Endothelial cell of umbilical vein (primary cell): Measurements from ENCODE around the gene PRKCD. TPM values are rescaled to one million over a fixed set of nuclear protein-coding genes. Genes with fewer than 3 reads are reported as not detected.

Experiments used
- BruUV-seq: library from RNA; stranded (reverse); fragments of 400-500 nt; replicated peaks from 2 replicates; lab custom pipeline; 2021; lab: Mats Ljungman, UMichigan
- CTCF ChIA-PET: fragments of 300-600, 350-600 bp; sonication (Branson Sonifier 250); formaldehyde crosslinking; loops from one replicate; lab custom pipeline; 2021; ENCODE audit warnings: antibody characterized with exemption, inconsistent platforms; lab: Charles Lee
- POLR2A ChIA-PET: fragments of 300-600, 350-600 bp; sonication (Branson Sonifier 250); formaldehyde crosslinking; loops from one replicate; lab custom pipeline; 2021; ENCODE audit warnings: antibody characterized with exemption, inconsistent platforms; lab: Charles Lee
- DNase-seq: peaks from one replicate; pipeline ENCODE4 v3.0.0-alpha.2; 2011; ENCODE audit warnings: low read depth, low spot score
- FAIRE-seq: peaks from 2 replicates; lab custom pipeline; 2011; peaks lifted over from hg19 to GRCh38; lab: Jason Lieb, UNC
- H2AFZ ChIP-seq: 2 replicates; pipeline ENCODE4 v1.6.0; 2012; ENCODE audit warnings: low read depth, low read length, control low read depth, inconsistent platforms
- H3K27ac ChIP-seq: 2 replicates; pipeline ENCODE4 v1.5.1; 2011; ENCODE audit warnings: low read depth, mild to moderate bottlenecking, control low read depth, low read length, moderate library complexity; ENCODE audit not compliant: insufficient read depth
- H3K27me3 ChIP-seq, 2 experiments: 2 replicates each; pipeline versions ENCODE4 v1.6.0 to v1.6.1; 2011; ENCODE audit warnings: low read length in 2 of 2, mixed read lengths in 1 of 2; ENCODE audit not compliant: control insufficient read depth in 2 of 2, insufficient read depth in 2 of 2
- H3K36me3 ChIP-seq, 2 experiments: 2 replicates in 1 of 2; 3 replicates in 1 of 2; pipeline ENCODE4 v1.5.1; 2011; ENCODE audit warnings: low read length in 2 of 2, mild to moderate bottlenecking in 1 of 2, moderate library complexity in 1 of 2; ENCODE audit not compliant: control insufficient read depth in 2 of 2, insufficient read depth in 2 of 2; ENCODE audit errors: extremely low read depth in 1 of 2
- H3K4me1 ChIP-seq: 3 replicates; pipeline ENCODE4 v1.5.1; 2011; ENCODE audit warnings: mild to moderate bottlenecking, low read length; ENCODE audit not compliant: control insufficient read depth, insufficient read depth; ENCODE audit errors: extremely low read depth
- H3K4me2 ChIP-seq: 2 replicates; pipeline ENCODE4 v1.6.1; 2011; ENCODE audit warnings: low read length, control low read depth, mixed read lengths; ENCODE audit not compliant: insufficient read depth
- H3K4me3 ChIP-seq, 3 experiments: fragments of 200-600 bp in 1 of 3; sonication (generic), shearing (Covaris generic) in 1 of 3; replicated peaks in 1 of 3; 2 replicates each; pipeline ENCODE4 v1.5.1; 2011 to 2016; ENCODE audit warnings: control low read depth in 3 of 3, low read length in 3 of 3, mild to moderate bottlenecking in 2 of 3, inconsistent platforms in 1 of 3, low read depth in 1 of 3, moderate library complexity in 1 of 3; ENCODE audit not compliant: insufficient read depth in 1 of 3
- H3K79me2 ChIP-seq: 2 replicates; pipeline ENCODE4 v1.6.0; 2012; ENCODE audit warnings: low read length, inconsistent platforms; ENCODE audit not compliant: control insufficient read depth, insufficient read depth
- H3K9ac ChIP-seq: replicated peaks from 2 replicates; pipeline ENCODE3; 2011; ENCODE audit warnings: low read length, control low read depth; ENCODE audit not compliant: insufficient read depth; ENCODE audit errors: extremely low read depth
- H3K9me1 ChIP-seq: replicated peaks from 3 replicates; pipeline ENCODE4 v1.6.0; 2011; ENCODE audit warnings: mild to moderate bottlenecking, low read length; ENCODE audit not compliant: control insufficient read depth, insufficient read depth; ENCODE audit errors: extremely low read depth
- H3K9me3 ChIP-seq: replicated peaks from 2 replicates; pipeline ENCODE4 v1.5.1; 2012; ENCODE audit warnings: low read length, inconsistent platforms; ENCODE audit not compliant: control insufficient read depth, insufficient read depth
- H4K20me1 ChIP-seq: replicated peaks from 2 replicates; pipeline ENCODE3; 2011; ENCODE audit warnings: mild to moderate bottlenecking, low read length; ENCODE audit not compliant: control insufficient read depth, insufficient read depth; ENCODE audit errors: extremely low read depth
- CTCF ChIP-seq, 2 donors: IDR thresholded peaks; 1 replicate in 1 of 2; 2 replicates in 1 of 2; pipeline ENCODE4 v1.5.1; 2011; ENCODE audit warnings: low read length in 2 of 2, mild to moderate bottlenecking in 2 of 2, moderate library complexity in 2 of 2, control low read depth in 1 of 2, inconsistent platforms in 1 of 2, low read depth in 1 of 2; ENCODE audit not compliant: insufficient read depth in 1 of 2; ENCODE audit errors: extremely low read depth in 1 of 2
- EZH2 ChIP-seq: IDR thresholded peaks from 2 replicates; pipeline ENCODE4 v1.6.1; 2012; ENCODE audit warnings: borderline replicate concordance, low read depth, mild to moderate bottlenecking, moderate library complexity, low read length, inconsistent platforms; ENCODE audit not compliant: severe bottlenecking
- FOS ChIP-seq: IDR thresholded peaks from 2 replicates; pipeline ENCODE4 v1.6.1; 2011; ENCODE audit warnings: mild to moderate bottlenecking, low read length, moderate library complexity, borderline replicate concordance; ENCODE audit not compliant: insufficient read depth
- GATA2 ChIP-seq: IDR thresholded peaks from 2 replicates; pipeline ENCODE4 v1.7.0; 2011; ENCODE audit warnings: low read depth, mild to moderate bottlenecking, moderate library complexity, mixed read lengths, low read length; ENCODE audit not compliant: insufficient read length, insufficient read depth
- JUN ChIP-seq: IDR thresholded peaks from 2 replicates; pipeline ENCODE4 v1.6.1; 2011; ENCODE audit warnings: borderline replicate concordance, low read depth; ENCODE audit not compliant: insufficient read length, insufficient read depth
- MAX ChIP-seq: IDR thresholded peaks from 2 replicates; pipeline ENCODE4 v1.6.1; 2011; ENCODE audit not compliant: insufficient read depth, insufficient read length
- MYC ChIP-seq: IDR thresholded peaks from one replicate; pipeline ENCODE4 v1.6.1; 2011; ENCODE audit warnings: mild to moderate bottlenecking, low read depth, low read length
- POLR2A ChIP-seq: IDR thresholded peaks from 2 replicates; pipeline ENCODE4 v1.6.1; 2012; ENCODE audit warnings: low read depth, mild to moderate bottlenecking, control low read depth, low read length
- POLR2AphosphoS5 ChIP-seq: IDR thresholded peaks from 2 replicates; pipeline ENCODE4 v1.6.1; 2012; ENCODE audit warnings: low read depth, mild to moderate bottlenecking, control low read depth, low read length, moderate library complexity; ENCODE audit not compliant: insufficient read depth
- dilution Hi-C: fragments of 300-500 bp; cut with MboI; formaldehyde crosslinking; loops from one replicate; pipeline ENCODE4 v1.15.0; 2019; ENCODE audit warnings: low sequenced_read_pairs; ENCODE audit not compliant: extremely low pct_ligation_motif_present
- intact Hi-C: fragments of 100-400 bp; cut with micrococcal nuclease; formaldehyde crosslinking; loops from one replicate; pipeline ENCODE4 v1.10.0; 2022
- polyA plus RNA-seq, 4 experiments: library from polyadenylated mRNA; depleted of rRNA in 3 of 4; stranded (reverse) in 3 of 4; unstranded in 1 of 4; fragments of >200 nt; gene quantifications; 2 replicates each; pipeline versions ENCODE4 v1.2.1 to v1.2.3, GENCODE V29; 2011 to 2012; ENCODE audit warnings: missing spikeins in 1 of 4
- total RNA-seq: library from RNA; stranded (reverse); gene quantifications from 2 replicates; pipeline ENCODE4 v1.2.3, GENCODE V29; 2021

Gene PRKCD
- total and polyA plus RNA-seq, 2 donors (not counting 3 experiments of a cell fraction or from before 2014, with no cell fraction given): 15.5 to 19.0 TPM

- CTCF ChIA-PET: interaction anchor here (1.0 kb wide), 1 partner anchor 22 kb away, joined by 3 read pairs; no protein-coding TSS in a partner anchor
- peaks cover 3% of the 10 kb centered on the region for H3K4me1 ChIP-seq
- no TSS peak for BruUV-seq
These were observed 13.6 kb downstream of the PRKCD start for GRCh38 chr3:53174346-53175250.

More at GRCh38 chr3:53174346-53175250, 13.6 kb downstream of the PRKCD start:
- Histone ChIP-seq H3K9me3 (no peaks in the 10 kb centered on the region), H3K4me3 (no peak overlapping the region), H3K79me2 (no peaks in the 10 kb centered on the region), H3K9ac (no peak overlapping the region), H3K36me3 (peaks cover 0 to 5% of the 10 kb centered on the region in 2 experiments), H3K9me1 (no peaks in the 10 kb centered on the region), H3K27me3 (no peaks in the 10 kb centered on the region), H4K20me1 (no peaks in the 10 kb centered on the region), H2AFZ (no peak overlapping the region), H3K4me2 (no peak overlapping the region), H3K27ac (no peak overlapping the region)
- intact Hi-C loops: no loop called here
- DNase-seq (no peak), FAIRE-seq (no peak)
- POLR2A ChIA-PET: no interaction called here
- dilution Hi-C loops: no loop called here
- no peak for TF ChIP-seq POLR2AphosphoS5
- TF ChIP-seq MYC: no peak
- no peak for TF ChIP-seq JUN
- TF ChIP-seq MAX: no peak
- no peak for TF ChIP-seq FOS
- TF ChIP-seq GATA2: no peak
- TF ChIP-seq EZH2: no peak
- TF ChIP-seq CTCF (IDR thresholded peaks at IDR 0.05; ENCODE audit: extremely low read depth in 1 of 2, insufficient read depth in 1 of 2, low read depth in 1 of 2, low read length in 2 of 2): no peak
- no peak for TF ChIP-seq POLR2A
